ENCODE data around the gene MS4A7.

MS4A7 gene

GRCh38 chr11:60371854-60372253 lies 6.5 kb upstream of the MS4A7 start:
- no peak for DNase-seq

DNA sequence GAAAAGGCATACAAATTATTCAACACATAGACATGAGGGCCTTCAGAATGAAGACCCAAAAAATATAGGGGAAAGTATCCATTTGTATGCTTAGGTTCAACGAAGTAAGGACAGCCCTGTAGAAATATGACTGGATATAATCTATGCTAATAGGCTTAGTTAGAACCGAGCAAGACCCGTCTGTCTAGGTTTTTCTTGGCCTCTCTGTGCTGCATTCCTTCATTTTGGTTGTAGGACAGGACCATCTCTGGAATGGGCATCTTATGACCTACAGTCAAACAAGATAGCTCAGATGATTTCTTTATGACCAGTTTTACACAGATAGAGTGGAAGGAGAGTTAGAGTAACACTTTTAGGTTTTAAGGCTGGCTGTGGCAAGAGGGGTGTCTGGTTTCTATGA lies 5.6 kb upstream of the MS4A7 start:
- DNase-seq, result no peak

- no peak for DNase-seq
Measured at GRCh38 chr11:60375316-60375715, 3.0 kb upstream of the MS4A7 start.

DNA sequence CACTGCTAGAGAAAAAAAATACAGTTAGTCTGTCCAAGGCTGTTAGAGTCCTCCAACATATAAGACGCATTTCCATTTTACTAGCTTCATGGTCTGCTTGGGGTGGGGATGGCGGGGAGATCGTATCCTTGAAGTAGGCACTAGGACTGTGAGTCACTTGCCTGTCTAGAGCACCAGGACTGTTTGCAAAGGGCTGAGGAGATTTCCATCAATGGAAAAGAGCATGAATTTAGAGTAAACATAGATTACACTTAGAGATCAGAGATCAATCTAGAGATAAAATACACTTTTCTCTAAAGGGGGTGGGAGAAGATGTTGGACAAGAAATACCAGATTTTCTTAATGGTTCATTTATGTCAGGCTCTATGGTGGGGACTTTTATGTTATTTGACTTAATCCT lies 1.7 kb upstream of the MS4A7 start:
- no peak for DNase-seq

GRCh38 chr11:60377401-60378136 lies 763 bp upstream of the MS4A7 start:
- no peak for DNase-seq

- DNase-seq, result no peak
Measured at GRCh38 chr11:60389279-60389910, 11.1 kb downstream of the MS4A7 start.

DNA sequence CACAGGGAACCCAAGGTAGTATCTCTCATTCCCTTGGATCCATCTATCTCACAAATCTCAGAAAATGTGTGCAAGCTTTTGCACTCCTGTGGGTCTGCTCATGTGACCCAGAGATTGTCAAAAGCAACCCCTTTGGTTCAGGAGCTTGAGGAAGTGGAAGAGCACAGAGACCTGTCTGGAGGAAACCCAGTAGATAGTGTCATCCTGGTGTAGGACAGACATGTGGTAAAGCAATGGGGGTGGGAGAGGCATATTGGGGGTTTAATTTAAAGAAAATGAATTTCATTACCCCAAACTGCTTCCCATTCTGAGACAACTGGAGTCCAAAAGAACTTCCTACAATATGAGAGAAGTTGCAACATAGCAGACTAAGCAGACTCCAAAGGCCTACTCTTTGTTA lies 12.1 kb downstream of the MS4A7 start:
- no peak for DNase-seq

DNA sequence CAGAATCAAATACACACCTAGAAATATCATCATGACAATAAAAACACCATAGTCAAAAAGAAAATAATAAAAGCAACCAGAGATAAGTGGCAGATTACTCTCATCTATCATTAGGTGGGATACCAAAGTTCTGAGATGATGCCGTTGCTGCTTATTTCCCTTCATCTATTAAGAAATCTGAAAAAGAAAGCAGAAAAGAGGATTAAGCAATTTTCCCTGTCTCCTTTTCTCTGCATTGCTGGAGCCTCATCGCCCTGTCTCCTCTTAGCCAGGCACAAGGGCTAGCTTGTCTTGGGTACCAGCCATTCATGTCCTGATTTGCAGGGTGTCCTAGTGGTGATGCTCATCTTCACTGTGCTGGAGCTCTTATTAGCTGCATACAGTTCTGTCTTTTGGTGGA lies 14.0 kb downstream of the MS4A7 start:
- DNase-seq, result no peak

DNA sequence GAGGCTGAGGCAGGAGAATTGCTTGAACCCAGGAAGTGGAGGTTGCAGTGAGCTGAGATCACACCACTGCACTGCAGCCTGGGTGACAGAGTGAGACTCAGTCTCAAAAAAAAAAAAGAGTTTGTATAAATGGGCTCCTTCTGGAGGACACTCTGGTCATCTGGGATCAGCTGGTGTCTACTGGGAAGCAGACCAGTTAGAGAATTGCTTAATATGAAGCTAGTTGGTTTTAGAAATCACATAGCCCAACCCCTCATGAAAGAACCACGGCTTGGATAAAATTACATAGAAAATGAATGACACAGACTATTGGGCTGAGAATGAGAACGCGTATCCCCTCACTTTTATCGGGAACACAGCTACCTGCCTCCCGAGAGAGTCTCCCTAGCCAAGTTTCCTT lies 14.7 kb downstream of the MS4A7 start:
- no peak for DNase-seq

- no peak for DNase-seq
Measured at GRCh38 chr11:60394666-60395380, 16.5 kb downstream of the MS4A7 start.

DNA sequence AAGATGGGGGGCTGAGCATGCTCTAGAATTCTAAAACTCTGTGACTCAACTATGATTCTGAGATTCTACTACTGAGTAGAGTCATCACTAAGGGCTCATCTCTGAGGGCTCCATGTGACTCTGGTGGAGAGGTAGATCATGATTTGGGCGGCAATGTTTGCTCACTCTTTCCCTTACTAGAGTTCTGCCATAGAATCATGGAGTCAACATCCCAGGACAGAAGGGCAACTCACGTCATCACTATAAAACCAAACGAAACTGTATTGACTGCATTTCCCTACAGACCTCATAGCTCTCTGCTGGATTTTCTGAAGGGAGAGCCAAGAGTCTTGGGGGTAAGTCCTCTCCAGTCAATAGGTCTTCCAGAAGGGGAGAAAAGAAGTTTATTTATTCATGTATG lies 18.1 kb downstream of the MS4A7 start, which contains the start of gene MS4A14:
MS4A14 (plus strand) TSS at position 78 of the 400 bp plus-strand sequence; CDS start at position 198, 120 bp downstream.
- no peak for DNase-seq

- DNase-seq, result no peak
Measured at GRCh38 chr11:60396799-60397198, 18.5 kb downstream of the MS4A7 start.

DNA sequence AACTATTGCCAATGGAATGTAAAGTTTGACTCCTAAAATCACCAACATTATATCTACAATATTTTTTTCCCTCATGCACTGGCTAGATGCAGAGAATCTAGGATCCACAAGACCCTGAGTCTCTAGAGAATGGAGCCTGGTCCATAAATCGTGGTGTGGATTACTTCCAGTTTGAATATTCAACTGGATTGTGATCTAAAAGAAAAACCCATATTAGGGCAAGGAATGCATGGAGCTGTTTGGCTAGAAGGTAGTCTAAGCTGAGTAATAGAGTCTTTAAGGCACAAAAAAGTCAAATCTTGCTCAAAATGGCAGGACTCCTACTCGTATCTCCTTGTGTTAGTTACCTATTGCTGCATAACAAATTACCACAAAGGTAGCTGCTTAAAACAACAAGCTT lies 41.7 kb downstream of the MS4A7 start:
- DNase-seq, result no peak

GRCh38 chr11:60422609-60423008 lies 44.3 kb downstream of the MS4A7 start:
- no peak for DNase-seq

GRCh38 chr11:60428517-60428916 lies 50.2 kb downstream of the MS4A7 start:
- no peak for DNase-seq

DNA sequence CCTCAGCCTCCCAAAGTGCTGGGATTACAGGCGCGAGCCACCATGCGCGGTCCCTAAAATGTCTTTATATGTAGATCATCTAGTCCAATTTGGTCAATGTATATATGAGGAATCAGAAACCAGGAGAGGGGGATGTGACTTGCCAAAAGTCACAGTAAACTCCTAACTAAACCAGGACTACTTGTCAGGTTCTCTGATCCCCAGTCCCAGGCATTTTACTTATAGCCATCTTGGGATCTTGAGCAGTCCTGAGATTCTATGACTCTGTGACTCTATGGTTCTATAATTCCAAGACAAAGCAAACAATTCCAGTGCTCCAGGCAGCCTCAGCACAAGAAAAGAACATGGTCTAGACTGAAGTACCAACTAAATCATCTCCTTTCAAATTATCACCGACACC lies 50.9 kb downstream of the MS4A7 start, which contains the start of gene MS4A5:
MS4A5 (plus strand) TSS at position 301 of the 400 bp plus-strand sequence. CDS start 103 bp downstream, outside the sequence.
- no peak for DNase-seq

- no peak for DNase-seq
Measured at GRCh38 chr11:60431251-60431650, 52.9 kb downstream of the MS4A7 start.

- no peak for DNase-seq
Measured at GRCh38 chr11:60433401-60433800, 55.1 kb downstream of the MS4A7 start.
